GM12801 (cell line): ENCODE results near the gene STYK1.

ENCODE experiments used
- TF ChIP-seq, protein P1 (sequence below): IDR thresholded peaks from one replicate; pipeline ENCODE4 v1.5.1; 2011; ENCODE audit warnings: control low read depth; ENCODE audit not compliant: insufficient read length; ENCODE audit errors: extremely low read depth

The STYK1 gene

DNA sequence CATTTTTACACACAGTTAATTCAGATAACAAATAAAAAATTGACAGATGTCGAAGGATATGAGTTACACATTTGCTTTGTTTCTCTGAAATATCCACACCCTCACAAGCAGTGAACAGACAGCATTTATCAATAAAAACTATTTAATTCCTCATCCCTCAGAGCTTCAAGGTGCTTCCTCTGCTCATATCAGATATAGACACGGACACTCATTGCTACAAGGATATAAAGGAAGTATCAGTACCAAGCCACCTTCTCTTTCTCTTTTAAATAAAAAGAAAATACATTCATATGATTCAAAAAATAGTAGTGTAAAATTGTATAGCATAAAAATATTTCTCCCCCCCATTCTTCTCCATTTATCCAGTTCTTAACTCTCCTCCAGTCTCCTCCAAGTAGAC, 38.5 kb downstream of the STYK1 start:
- TF ChIP-seq, protein P1, sequence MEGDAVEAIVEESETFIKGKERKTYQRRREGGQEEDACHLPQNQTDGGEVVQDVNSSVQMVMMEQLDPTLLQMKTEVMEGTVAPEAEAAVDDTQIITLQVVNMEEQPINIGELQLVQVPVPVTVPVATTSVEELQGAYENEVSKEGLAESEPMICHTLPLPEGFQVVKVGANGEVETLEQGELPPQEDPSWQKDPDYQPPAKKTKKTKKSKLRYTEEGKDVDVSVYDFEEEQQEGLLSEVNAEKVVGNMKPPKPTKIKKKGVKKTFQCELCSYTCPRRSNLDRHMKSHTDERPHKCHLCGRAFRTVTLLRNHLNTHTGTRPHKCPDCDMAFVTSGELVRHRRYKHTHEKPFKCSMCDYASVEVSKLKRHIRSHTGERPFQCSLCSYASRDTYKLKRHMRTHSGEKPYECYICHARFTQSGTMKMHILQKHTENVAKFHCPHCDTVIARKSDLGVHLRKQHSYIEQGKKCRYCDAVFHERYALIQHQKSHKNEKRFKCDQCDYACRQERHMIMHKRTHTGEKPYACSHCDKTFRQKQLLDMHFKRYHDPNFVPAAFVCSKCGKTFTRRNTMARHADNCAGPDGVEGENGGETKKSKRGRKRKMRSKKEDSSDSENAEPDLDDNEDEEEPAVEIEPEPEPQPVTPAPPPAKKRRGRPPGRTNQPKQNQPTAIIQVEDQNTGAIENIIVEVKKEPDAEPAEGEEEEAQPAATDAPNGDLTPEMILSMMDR: no peak

DNA sequence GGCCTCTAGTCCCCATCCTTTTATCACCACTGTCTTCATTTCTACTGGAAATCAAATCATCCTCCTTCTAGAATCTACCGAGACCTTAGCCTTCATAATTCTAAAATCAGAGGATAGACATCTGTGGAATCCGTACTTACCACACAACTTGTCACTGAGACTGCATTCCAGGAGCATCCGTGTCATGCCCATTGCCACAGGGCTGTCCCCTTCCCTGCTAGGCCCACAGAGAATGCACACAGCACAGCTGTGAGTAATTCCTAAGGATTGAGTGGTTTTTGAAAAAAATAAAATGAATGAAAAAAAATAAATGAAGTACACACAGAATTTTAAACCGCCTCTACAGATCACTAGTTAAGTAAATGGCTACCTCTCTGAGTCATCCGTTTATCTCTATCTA, 39.4 kb downstream of the STYK1 start:
- TF ChIP-seq, protein P1: no peak

DNA sequence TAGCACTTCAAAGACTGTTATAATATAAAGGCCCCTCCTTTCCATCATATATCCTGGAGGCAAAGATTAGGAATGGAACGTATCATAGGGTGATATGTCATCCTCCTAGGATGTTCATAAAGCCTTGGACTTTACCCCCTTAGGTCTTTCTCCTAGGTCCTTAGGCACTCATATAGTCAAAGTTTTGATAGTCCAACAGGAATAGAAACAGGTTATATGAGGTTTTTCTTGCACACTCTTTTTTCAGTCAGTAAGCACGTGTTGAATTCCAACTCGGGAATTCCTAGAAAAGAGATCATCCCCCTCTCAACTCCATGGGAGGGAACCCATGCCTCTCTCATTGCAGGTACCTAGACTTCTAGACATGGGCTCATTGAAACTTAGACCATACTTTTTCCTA, 40.3 kb downstream of the STYK1 start:
- TF ChIP-seq, protein P1: no peak

DNA sequence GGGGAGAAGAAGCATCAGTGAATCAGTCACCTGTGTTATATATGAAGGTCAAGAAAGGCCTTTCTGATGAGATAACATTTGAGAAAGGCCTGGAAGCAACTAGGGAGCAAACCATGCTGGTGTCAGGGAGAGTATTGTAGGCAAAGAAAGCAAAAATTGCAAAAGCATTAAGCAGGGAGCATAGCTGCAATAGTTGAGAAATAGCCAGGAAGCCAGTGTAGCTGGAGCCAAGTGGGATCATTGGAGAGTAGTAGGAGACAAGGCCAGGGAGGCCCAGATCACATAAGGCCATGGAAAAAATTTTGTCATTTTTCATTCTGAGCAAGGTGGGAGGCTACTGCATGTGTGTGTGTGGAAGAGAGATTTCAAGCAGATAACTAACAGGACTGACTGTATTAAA, 41.6 kb downstream of the STYK1 start:
- TF ChIP-seq, protein P1: no peak

DNA sequence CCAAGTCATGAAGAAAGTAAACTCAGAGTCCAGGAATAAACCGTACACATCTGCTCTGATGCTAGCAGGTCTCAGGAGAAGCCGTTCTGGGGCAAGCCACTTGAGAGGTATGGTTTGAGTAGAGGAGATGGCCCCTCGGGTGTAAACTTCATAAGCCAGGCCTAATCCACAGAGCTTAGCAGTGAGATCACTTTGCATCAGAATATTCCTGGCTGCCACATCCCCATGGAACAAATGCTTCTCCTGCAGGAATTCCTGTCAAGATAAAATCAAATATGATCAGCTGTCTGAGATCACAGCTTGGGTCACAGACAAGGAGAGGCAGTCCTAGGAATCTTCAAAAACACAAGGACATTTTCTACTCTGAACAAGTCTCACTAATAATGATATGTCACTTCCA, 49.2 kb downstream of the STYK1 start:
- TF ChIP-seq, protein P1: no peak

DNA sequence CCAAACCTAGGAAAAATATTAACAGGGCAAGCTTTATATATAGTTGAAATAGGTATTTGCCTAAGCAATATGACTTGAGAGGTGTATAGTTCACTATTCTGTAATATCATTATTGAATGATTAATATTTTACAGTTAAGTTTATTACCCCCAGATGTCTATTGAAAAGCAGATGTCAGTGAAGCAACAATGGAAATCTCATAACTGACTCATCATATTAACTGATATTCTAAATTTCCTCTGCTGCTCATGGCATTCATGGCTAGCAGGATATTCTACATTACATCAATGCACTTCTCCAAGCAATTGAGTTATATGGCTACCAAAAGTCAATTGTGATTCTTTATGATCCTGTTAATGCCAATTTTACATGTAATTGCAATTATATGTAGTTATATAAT, 50.7 kb downstream of the STYK1 start:
- TF ChIP-seq, protein P1: no peak

DNA sequence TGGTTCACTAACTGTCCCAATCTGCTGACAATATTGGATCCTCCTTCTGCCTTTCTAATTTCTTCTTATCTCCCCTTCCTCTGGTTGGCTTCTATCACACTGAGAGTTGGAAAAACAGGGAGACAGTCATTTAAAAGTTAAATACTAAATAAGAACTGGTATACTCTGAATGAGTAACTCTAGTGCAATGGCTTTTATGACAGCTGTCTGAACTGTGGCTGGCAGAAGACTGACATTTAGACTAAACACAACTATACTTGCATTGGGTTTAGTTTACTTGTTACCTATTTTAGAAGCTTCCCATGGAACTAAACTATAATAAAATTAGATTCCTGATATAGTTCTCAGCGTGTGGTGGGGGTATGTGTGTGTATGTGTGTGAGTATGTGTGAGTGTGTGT, 52.6 kb downstream of the STYK1 start:
- TF ChIP-seq, protein P1: no peak
